ENCODE data around the gene YKT6.

- TF ChIP-seq ARNTL (CRISPR knock-in tag; IDR thresholded peaks at IDR 0.05; ENCODE audit: borderline replicate concordance, low read depth) (no peak), CSRNP3 (CRISPR knock-in tag; IDR thresholded peaks at IDR 0.05) (no peak), ESRRG (CRISPR knock-in tag; IDR thresholded peaks at IDR 0.05) (no peak), SNAI2 (CRISPR knock-in tag; IDR thresholded peaks at IDR 0.05) (no peak), ZFP3 (CRISPR knock-in tag; IDR thresholded peaks at IDR 0.05) (no peak), ZFP30 (CRISPR knock-in tag; IDR thresholded peaks at IDR 0.05) (no peak)
These were observed 32.9 kb upstream of the YKT6 start for GRCh38 chr7:44167920-44168319.

Measured in SK-N-SH treated with all-trans-retinoic acid at 6 μM for 48 hours (cell line).